ENCODE results near the gene FSHR.

Gene FSHR

GRCh38 chr2:49032936-49033335, 121.4 kb downstream of the FSHR start:
- no peak for DNase-seq (ENCODE audit: low read depth in 1 of 2, low spot score in 1 of 2)

- no peak for DNase-seq (ENCODE audit: low read depth in 1 of 2, low spot score in 1 of 2)
Observed at GRCh38 chr2:49032126-49032525, 122.2 kb downstream of the FSHR start.

DNA sequence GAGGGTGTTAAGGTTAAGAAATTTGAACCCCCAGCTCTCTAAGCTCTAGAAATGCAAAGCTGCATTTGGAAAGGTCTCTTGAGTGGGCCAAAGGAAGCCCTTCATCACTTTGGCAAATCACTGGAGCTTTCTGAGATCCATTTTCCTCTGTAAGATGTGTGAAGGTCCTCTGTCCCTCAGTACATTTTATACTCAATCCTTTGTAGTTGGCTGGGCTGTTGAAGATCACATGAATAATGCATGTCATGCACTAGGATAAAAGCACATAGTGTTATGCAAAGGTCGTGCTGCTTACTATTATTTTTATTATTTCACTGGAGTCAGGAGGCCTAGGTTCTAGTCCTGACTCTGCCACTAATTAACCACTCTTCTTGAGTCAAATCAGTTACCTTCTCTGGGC, 124.9 kb downstream of the FSHR start:
- no peak for DNase-seq (ENCODE audit: low read depth in 1 of 2, low spot score in 1 of 2)

GRCh38 chr2:49028101-49028500, 126.2 kb downstream of the FSHR start:
- no peak for DNase-seq (ENCODE audit: low read depth in 1 of 2, low spot score in 1 of 2)

- DNase-seq (ENCODE audit: low read depth in 1 of 2, low spot score in 1 of 2): no peak
Observed at GRCh38 chr2:49026706-49027105, 127.6 kb downstream of the FSHR start.

DNA sequence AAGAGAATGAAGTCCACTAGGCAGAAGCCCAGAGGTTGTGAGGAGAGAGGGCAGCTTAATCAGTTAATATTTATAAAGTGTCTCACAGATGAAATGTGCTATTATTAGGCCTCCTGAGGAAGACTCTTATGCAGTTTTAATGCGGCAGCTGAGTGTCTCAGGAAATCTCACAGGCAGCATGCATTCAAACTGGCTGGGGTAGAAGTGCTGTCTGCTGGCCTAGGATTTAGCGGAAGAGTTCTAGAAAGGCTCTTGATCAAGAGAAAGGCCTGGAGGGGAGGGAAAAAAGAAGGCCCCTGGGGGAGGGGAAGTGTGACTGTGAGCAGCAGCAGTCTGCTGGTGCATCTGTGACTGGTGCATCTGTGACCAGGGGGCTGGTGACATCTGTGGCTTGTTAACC, 133.0 kb downstream of the FSHR start:
- no peak for DNase-seq (ENCODE audit: low read depth in 1 of 2, low spot score in 1 of 2)

DNA sequence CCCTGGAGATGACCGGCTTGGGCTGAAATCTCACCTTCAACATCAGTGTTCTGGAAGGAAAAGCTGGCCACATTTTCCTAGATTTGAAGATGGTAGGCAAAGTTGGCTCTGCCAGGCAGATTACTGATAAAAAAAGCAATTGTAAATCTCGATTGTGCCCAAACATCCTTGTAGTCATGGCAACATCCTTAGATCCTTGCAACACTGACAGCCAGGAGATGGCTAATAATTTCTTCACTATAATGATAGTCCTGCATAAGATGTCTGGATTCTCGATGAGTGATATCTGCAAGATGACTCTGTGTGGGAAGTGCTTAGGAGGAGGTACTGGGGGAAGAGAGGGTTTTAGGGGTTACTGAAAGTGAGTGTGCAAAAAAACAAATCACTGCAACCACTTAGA, 149.1 kb downstream of the FSHR start:
- no peak for DNase-seq (ENCODE audit: low read depth in 1 of 2, low spot score in 1 of 2)

GRCh38 chr2:49004036-49004626, 150.2 kb downstream of the FSHR start:
- no peak for DNase-seq (ENCODE audit: low read depth in 1 of 2, low spot score in 1 of 2)

GRCh38 chr2:49003201-49003600, 151.1 kb downstream of the FSHR start:
- DNase-seq (ENCODE audit: low read depth in 1 of 2, low spot score in 1 of 2): no peak

DNA sequence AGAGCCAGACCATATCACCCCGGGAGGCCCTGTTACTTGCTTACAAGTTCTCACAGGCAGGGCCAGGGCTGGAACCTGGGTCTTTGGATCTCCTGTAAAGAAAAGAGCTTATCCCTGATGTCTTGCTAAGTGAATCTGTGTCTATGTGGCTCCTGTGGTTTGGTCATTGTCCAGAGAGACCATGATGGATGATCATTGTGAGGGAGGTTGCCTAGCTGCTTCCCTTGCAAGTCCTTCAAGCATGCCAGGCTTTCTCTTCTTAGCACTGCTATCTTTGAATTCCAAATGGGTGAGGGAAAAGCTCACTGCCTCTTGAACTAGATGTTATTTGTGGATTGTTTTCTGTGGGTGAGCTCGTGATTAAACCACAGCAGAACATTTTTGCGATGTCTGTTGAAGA, 151.6 kb downstream of the FSHR start:
- no peak for DNase-seq (ENCODE audit: low read depth in 1 of 2, low spot score in 1 of 2)

DNA sequence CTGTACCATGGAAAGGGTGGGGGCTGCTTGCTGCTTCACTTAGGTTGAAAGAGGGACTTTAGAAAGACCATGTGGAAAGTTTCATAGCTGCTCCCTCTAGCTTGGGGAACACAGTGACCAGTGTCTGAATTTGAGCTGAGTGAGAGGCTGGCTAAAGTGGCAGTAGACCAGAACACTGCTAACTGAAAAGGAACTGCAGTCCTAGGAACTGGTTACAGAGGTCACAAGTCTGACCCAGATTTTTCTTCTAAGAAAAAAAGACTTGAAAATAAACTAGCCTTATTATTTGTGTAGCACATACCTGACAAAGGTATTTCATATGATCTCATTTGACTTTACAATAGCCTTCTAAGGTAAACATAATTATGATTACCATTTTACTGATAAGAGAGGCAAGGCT, 153.6 kb downstream of the FSHR start:
- DNase-seq (ENCODE audit: low read depth in 1 of 2, low spot score in 1 of 2): no peak

DNA sequence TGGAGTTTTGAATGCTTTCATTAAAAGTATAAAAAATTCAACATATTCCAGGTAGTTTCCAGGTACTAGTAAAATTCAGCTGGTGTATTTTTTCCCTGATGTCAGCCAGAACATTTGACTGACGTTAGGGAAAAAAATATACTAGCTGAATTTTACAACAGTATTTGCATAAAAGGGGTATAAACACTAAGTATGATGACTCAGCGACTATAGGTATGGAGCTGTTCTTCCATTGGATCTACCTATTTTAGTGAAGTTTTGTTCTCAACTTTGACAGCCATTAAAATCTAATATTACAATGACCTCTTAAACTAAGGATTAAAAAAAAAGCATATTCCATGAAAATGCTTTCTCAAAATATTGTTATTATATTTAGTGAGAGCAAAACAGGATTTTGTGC, 155.9 kb downstream of the FSHR start:
- no peak for DNase-seq (ENCODE audit: low read depth in 1 of 2, low spot score in 1 of 2)

- no peak for DNase-seq (ENCODE audit: low read depth in 1 of 2, low spot score in 1 of 2)
Observed at GRCh38 chr2:48993576-48993975, 160.7 kb downstream of the FSHR start.

- no peak for DNase-seq (ENCODE audit: low read depth in 1 of 2, low spot score in 1 of 2)
Observed at GRCh38 chr2:48991415-48992131, 162.7 kb downstream of the FSHR start.

DNA sequence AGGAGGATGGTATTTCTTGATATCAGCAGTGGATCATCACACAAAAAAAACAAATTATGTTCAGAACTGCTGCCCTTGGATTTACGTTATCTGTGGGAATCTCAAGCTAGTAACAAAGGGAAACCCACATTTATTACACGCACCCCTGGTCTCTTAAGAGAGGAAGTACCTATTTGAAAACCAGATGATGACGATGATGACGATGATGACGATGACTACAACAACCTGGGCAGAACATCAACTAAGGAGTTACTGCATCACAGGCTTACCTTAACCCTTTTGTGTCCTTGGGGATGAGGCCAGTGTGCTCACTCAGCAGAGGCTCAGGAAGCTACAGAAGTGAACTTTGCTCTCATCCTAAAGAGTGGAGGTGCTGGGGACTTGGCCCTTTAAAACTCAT, 169.4 kb downstream of the FSHR start:
- no peak for DNase-seq (ENCODE audit: low read depth in 1 of 2, low spot score in 1 of 2)

DNA sequence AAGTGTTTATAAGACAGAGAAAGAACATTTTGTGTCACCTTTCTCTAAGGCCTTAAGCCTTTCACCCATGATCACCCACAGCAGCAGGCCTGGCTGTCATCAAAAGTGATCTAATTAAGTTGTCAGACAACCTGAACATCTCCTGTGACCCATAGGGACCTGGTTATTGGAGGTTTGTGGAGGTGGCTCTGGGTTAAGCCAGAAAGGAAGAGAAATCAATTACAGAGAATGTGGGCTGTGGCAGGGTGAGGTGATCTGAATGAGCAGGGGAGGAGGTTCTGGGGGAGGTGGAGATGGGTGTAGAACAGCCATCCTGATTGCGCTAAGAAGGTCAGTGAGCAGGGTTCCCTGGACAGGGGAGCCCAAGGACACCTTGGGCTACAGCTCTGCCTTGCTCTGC, 170.8 kb downstream of the FSHR start:
- no peak for DNase-seq (ENCODE audit: low read depth in 1 of 2, low spot score in 1 of 2)

DNA sequence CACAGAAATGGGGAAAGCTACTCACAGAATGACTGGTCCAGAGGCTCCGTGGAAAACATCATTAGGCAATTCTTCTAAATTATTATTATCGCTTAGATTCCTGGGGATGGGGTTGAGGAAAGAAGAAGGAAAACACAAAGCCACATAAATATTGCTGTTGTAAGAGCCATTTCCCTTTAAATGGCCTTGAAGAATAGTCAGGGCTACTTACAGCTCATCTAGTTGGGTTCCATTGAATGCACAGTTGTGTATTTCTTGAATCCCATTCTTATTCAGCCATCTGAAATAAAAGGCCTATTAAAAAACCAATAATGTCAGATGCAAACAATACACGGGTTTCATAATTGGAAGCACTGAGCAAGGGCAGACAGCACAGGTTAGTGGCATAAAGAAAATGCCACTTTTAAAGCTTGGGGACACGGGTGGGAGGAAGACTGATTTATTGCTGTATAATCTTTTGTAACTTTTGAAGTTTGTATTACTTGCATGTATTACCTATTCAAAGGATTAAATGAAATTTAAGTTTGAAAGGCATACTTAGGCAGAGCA, 171.4 kb downstream of the FSHR start:
- DNase-seq (ENCODE audit: low read depth in 1 of 2, low spot score in 1 of 2): no peak

DNA sequence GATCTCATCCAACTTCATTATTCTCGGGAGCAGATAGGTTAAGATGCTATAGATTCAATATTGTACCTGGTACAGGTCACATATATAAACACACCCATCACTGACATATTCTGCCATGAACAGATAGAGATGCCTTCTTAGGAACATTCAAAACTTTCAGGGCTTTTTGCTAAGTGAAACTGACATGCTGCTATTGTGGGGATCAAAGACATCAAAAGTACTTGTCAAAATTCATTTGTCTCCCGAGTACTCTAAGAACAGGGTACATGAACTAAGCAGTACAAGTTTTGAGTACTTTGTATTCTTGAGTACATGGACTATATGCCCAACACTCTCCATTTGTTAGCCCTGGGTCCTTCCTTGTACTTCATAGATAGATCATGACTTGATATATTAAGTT, 173.5 kb downstream of the FSHR start:
- no peak for DNase-seq (ENCODE audit: low read depth in 1 of 2, low spot score in 1 of 2)

- DNase-seq (ENCODE audit: low read depth in 1 of 2, low spot score in 1 of 2): no peak
Observed at GRCh38 chr2:48979691-48980090, 174.6 kb downstream of the FSHR start.

- no peak for DNase-seq (ENCODE audit: low read depth in 1 of 2, low spot score in 1 of 2)
Observed at GRCh38 chr2:48978131-48978530, 176.2 kb downstream of the FSHR start.

- DNase-seq (ENCODE audit: low read depth in 1 of 2, low spot score in 1 of 2): no peak
Observed at GRCh38 chr2:48971801-48972200, 182.5 kb downstream of the FSHR start.

GRCh38 chr2:48968011-48968410, 186.3 kb downstream of the FSHR start:
- DNase-seq (ENCODE audit: low read depth in 1 of 2, low spot score in 1 of 2): no peak

DNA sequence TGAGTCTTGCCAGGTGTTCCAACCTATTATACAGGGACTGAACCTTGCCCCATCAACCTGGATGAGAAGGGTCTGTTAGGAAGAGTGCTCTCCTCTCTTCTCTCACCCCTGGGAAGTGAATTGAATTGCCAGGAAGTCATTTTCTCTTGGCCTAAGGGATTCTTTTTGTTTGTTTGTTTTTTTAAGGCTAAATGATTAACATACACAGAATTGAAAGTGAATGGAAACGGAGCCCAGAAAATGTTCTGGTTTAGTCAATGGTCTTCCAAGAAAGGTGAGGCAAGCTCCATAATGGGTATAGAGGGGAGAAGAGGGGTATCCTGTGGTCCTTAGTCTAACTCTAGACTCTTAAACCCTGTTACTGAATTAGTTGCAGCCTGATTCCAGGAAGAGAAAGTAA, 189.1 kb downstream of the FSHR start:
- DNase-seq (ENCODE audit: low read depth in 1 of 2, low spot score in 1 of 2): no peak
